B cell (primary cell): Measurements from ENCODE around the gene MYBPHL. TPM values are rescaled to one million over a fixed set of nuclear protein-coding genes. Genes with fewer than 3 reads are reported as not detected.

ENCODE experiments used
- ATAC-seq: fragments of 200-7000 bp; cut with Tn5 transposase; one replicate; pipeline ENCODE4 v1.10.0; 2021; ENCODE audit warnings: low read depth, mild to moderate bottlenecking, moderate number of reproducible peaks, moderate library complexity
- CTCF ChIA-PET: fragments of 350-600 bp; sonication (Branson Sonifier 250); formaldehyde crosslinking; loops from one replicate; lab custom pipeline; 2021; ENCODE audit warnings: antibody characterized with exemption, inconsistent platforms; lab: Charles Lee
- POLR2A ChIA-PET: fragments of 350-600 bp; sonication (Branson Sonifier 250); formaldehyde crosslinking; loops from one replicate; lab custom pipeline; 2021; ENCODE audit warnings: antibody characterized with exemption; lab: Charles Lee
- DNase-seq: peaks from one replicate; pipeline ENCODE4 v3.0.0; 2013
- H2AFZ ChIP-seq: 2 replicates; pipeline ENCODE4 v1.6.1; 2012; ENCODE audit warnings: mild to moderate bottlenecking, low read depth, low read length; ENCODE audit not compliant: insufficient read depth, poor library complexity, severe bottlenecking
- H3K27ac ChIP-seq, 2 donors: 1 replicate in 1 of 2; 2 replicates in 1 of 2; pipeline ENCODE4 v1.5.1; 2012 to 2013; ENCODE audit warnings: low read length in 2 of 2, mild to moderate bottlenecking in 2 of 2, moderate library complexity in 1 of 2
- H3K27me3 ChIP-seq, 4 experiments: fragments of 200-600 bp in 1 of 4; sonication (generic) in 1 of 4; replicated peaks in 1 of 4; 1 replicate in 2 of 4; 2 replicates in 2 of 4; pipeline versions ENCODE4 v1.6.1 to v1.7.0; 2013 to 2016; ENCODE audit warnings: low read length in 3 of 4, mild to moderate bottlenecking in 2 of 4, mixed read lengths in 1 of 4, moderate library complexity in 1 of 4; ENCODE audit not compliant: insufficient read depth in 4 of 4, control insufficient read depth in 3 of 4; ENCODE audit errors: control extremely low read depth in 1 of 4
- H3K36me3 ChIP-seq, 2 experiments: replicated peaks in 1 of 2; 1 replicate in 1 of 2; 2 replicates in 1 of 2; pipeline versions ENCODE4 v1.6.1 to v1.7.1; 2013; ENCODE audit warnings: low read length in 1 of 2; ENCODE audit not compliant: insufficient read depth in 2 of 2, control insufficient read depth in 1 of 2; ENCODE audit errors: control extremely low read depth in 1 of 2, extremely low read depth in 1 of 2
- H3K4me1 ChIP-seq, 2 donors: fragments of 200-600 bp in 1 of 2; sonication (generic) in 1 of 2; 1 replicate in 1 of 2; 2 replicates in 1 of 2; pipeline versions ENCODE4 v1.5.1 to v1.6.1; 2013 to 2017; ENCODE audit warnings: low read length in 2 of 2; ENCODE audit not compliant: control insufficient read depth in 2 of 2, insufficient read depth in 2 of 2
- H3K4me2 ChIP-seq: replicated peaks from 2 replicates; pipeline ENCODE3; 2012; ENCODE audit warnings: mild to moderate bottlenecking, low read depth, low read length; ENCODE audit not compliant: poor library complexity, severe bottlenecking
- H3K4me3 ChIP-seq, 5 experiments: fragments of 200-600 bp in 1 of 5; sonication (generic) in 1 of 5; 1 replicate in 3 of 5; 2 replicates in 2 of 5; pipeline versions ENCODE4 v1.5.1 to v1.7.0; 2011 to 2016; ENCODE audit warnings: low read length in 4 of 5, mild to moderate bottlenecking in 4 of 5, low read depth in 2 of 5, control low read depth in 1 of 5, moderate library complexity in 1 of 5; ENCODE audit not compliant: insufficient read depth in 1 of 5; ENCODE audit errors: control extremely low read depth in 1 of 5, extremely low read depth in 1 of 5
- H3K79me2 ChIP-seq: fragments of 200-600 bp; sonication (generic); one replicate; pipeline ENCODE4 v1.6.0; 2016; ENCODE audit warnings: low read length; ENCODE audit not compliant: control insufficient read depth, insufficient read depth
- H3K9ac ChIP-seq: fragments of 200-600 bp; sonication (generic); 2 replicates; pipeline ENCODE4 v1.6.1; 2017; ENCODE audit warnings: mild to moderate bottlenecking, low read length, moderate library complexity
- H3K9me3 ChIP-seq, 3 donors: one replicate each; pipeline versions ENCODE4 v1.6.1 to v1.7.1; 2013; ENCODE audit warnings: low read length in 2 of 3; ENCODE audit not compliant: control insufficient read depth in 2 of 3, insufficient read depth in 1 of 3; ENCODE audit errors: control extremely low read depth in 1 of 3
- H4K20me1 ChIP-seq: 2 replicates; pipeline ENCODE4 v1.6.0; 2012; ENCODE audit warnings: mild to moderate bottlenecking, low read length; ENCODE audit not compliant: insufficient read depth, control insufficient read depth, poor library complexity, severe bottlenecking
- H3K27ac Mint-ChIP-seq: one replicate; pipeline ENCODE4 v1.8.0; 2021; ENCODE audit warnings: mixed read lengths
- H3K27me3 Mint-ChIP-seq: one replicate; pipeline ENCODE4 v1.8.0; 2021; ENCODE audit warnings: mixed read lengths
- H3K4me1 Mint-ChIP-seq: one replicate; pipeline ENCODE4 v1.8.0; 2021; ENCODE audit warnings: mixed read lengths
- H3K4me3 Mint-ChIP-seq: one replicate; pipeline ENCODE4 v1.8.0; 2021; ENCODE audit warnings: mixed read lengths
- H3K9me3 Mint-ChIP-seq: one replicate; pipeline ENCODE4 v1.8.0; 2022; ENCODE audit warnings: mixed read lengths; ENCODE audit not compliant: insufficient read depth
- CTCF ChIP-seq: fragments of 200-600 bp; IDR thresholded peaks from one replicate; pipeline ENCODE4 v1.8.0; 2022; ENCODE audit warnings: antibody characterized with exemption, mild to moderate bottlenecking
- EZH2 ChIP-seq: IDR thresholded peaks from 2 replicates; pipeline ENCODE4 v1.6.1; 2012; ENCODE audit warnings: borderline replicate concordance, low read depth, mild to moderate bottlenecking, moderate library complexity, low read length; ENCODE audit not compliant: insufficient read depth, poor library complexity, severe bottlenecking
- WGBS: methylation state at CpG from one replicate; pipeline ENCODE4 v1.1.5; 2013; ENCODE audit warnings: missing lambda C conversion rate; ENCODE audit not compliant: insufficient coverage; 5-methylcytosine and 5-hydroxymethylcytosine counted together
- intact Hi-C: fragments of 100-400 bp; cut with micrococcal nuclease; formaldehyde crosslinking; loops from one replicate; pipeline ENCODE4 v1.10.0; 2022
- polyA plus RNA-seq: library from polyadenylated mRNA; depleted of rRNA; stranded (reverse); fragments of >200 nt; gene quantifications from 2 replicates; pipeline ENCODE4 v1.2.3, GENCODE V29; 2012
- total RNA-seq, 2 donors: library from RNA; stranded (reverse); fragments of 120-200 nt in 1 of 2; gene quantifications; 1 replicate in 1 of 2; 2 replicates in 1 of 2; pipeline versions ENCODE4 v1.2.3 to v1.2.4, GENCODE V29; 2013 to 2022

MYBPHL gene
- total and polyA plus RNA-seq, 2 donors (not counting 1 experiment from before 2014, with no cell fraction given): not detected

DNA sequence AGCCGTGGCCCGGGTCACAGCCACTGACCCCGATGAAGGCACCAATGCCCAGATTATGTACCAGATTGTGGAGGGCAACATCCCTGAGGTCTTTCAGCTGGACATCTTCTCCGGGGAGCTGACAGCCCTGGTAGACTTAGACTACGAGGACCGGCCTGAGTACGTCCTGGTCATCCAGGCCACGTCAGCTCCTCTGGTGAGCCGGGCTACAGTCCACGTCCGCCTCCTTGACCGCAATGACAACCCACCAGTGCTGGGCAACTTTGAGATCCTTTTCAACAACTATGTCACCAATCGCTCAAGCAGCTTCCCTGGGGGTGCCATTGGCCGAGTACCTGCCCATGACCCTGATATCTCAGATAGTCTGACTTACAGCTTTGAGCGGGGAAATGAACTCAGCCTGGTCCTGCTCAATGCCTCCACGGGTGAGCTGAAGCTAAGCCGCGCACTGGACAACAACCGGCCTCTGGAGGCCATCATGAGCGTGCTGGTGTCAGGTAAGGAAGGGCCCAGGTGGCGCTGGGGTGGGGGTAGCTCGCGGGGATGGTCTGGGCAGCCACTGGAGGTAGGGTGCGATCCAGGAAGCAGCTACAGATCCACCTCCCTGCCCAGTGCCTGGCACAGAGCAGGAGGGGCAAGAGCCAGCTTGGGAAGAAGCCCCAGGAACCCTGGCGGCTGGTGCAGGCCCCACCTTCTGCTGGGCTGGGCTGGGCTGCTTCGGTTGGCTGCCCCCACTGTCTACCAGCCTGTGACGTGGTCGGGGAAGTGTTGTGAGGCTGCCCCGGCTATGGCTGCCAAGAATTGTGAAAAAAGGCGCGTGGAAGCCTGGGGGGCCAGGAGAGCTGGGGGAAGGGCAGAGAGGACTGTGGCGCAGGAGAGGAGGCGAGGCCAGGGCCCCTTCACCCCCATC is 53.7 kb downstream of the MYBPHL start:
- Mint-ChIP-seq H3K9me3 (no peaks in the 10 kb centered on the region), H3K4me1 (peaks cover 11% of the 10 kb centered on the region), H3K27ac (peak overlapping the region; percentile 74), H3K27me3 (peaks cover 10% of the 10 kb centered on the region), H3K4me3 (peak overlapping the region; percentile 61)
- TF ChIP-seq EZH2: no peak
- no peak for TF ChIP-seq CTCF
- Histone ChIP-seq H3K9ac (no peak overlapping the region), H2AFZ (peak overlapping the region; percentile 32), H3K4me3 (no peak overlapping the region), H3K27ac (no peak overlapping the region), H3K4me2 (no peak overlapping the region), H4K20me1 (peaks cover 4% of the 10 kb centered on the region), H3K9me3 (peaks cover 0 to 16% (median 0%) of the 10 kb centered on the region in 3 donors), H3K27me3 (peaks cover 0 to 23% (median 10%) of the 10 kb centered on the region in 4 experiments), H3K36me3 (no peaks in the 10 kb centered on the region), H3K79me2 (no peaks in the 10 kb centered on the region), H3K4me1 (peaks cover 11 to 24% of the 10 kb centered on the region in 2 donors)
- WGBS: 85% methylated on average over 28 of the region's 33 CpGs
- ChIA-PET CTCF (interaction anchor here (1.0 to 2.4 kb wide), 5 partner anchors 12 to 279 kb away, joined by 3 to 8 read pairs (median 5); no protein-coding TSS in a partner anchor), POLR2A (no interaction called here)
- ATAC-seq (peak; percentile 39), DNase-seq (no peak)
- intact Hi-C loops: no loop called here
